Activated CD8-positive, alpha-beta T cell treated with anti-CD3 and anti-CD28 coated beads, Interleukin-2, amount 10 ng/mL, durations not matched to agents 7 days and 5 days (primary cell): ENCODE results near the gene OR8B8. TPM values are rescaled to one million over a fixed set of nuclear protein-coding genes. Genes with fewer than 3 reads are reported as not detected.

ENCODE experiments used
- total RNA-seq, 2 experiments: library from RNA; stranded (reverse); gene quantifications; one replicate each; pipeline ENCODE4 v1.2.3, GENCODE V29; 2021

Gene OR8B8
- total RNA-seq, 2 experiments from 2014 or later: not detected

Other genes starting within 250 kb of the OR8B8 start
- gene OR8G1, start 204.6 kb downstream of the OR8B8 start, total RNA-seq: not detected
- gene OR8G5, start 189.3 kb downstream of the OR8B8 start, total RNA-seq: not detected
- not detected for gene OR8D1, start 131.7 kb downstream of the OR8B8 start, total RNA-seq
- gene OR8D2, start 125.5 kb downstream of the OR8B8 start, total RNA-seq: not detected
- not detected for gene OR8B2, start 61.2 kb downstream of the OR8B8 start, total RNA-seq
- not detected for gene OR8B3, start 46.7 kb downstream of the OR8B8 start, total RNA-seq
- gene OR8B4, start 20.8 kb downstream of the OR8B8 start, total RNA-seq: not detected
- gene OR8B12, start 98.0 kb upstream of the OR8B8 start, total RNA-seq: not detected
- gene OR8A1, start 124.3 kb upstream of the OR8B8 start, total RNA-seq: not detected
- gene PANX3, start 165.7 kb upstream of the OR8B8 start, total RNA-seq: not detected
- 10 to 100 TPM; 36.2 to 41.3 TPM for gene TBRG1, start 177.2 kb upstream of the OR8B8 start, total RNA-seq
- 1 to 10 TPM; 4.8 to 5.7 TPM for gene SIAE, start 228.0 kb upstream of the OR8B8 start, total RNA-seq
- 1 to 10 TPM; 2.6 TPM for gene SPA17, start 228.2 kb upstream of the OR8B8 start, total RNA-seq